GM12878 (cell line): ENCODE results near the gene ZNF331. TPM values are rescaled to one million over a fixed set of nuclear protein-coding genes. Genes with fewer than 3 reads are reported as not detected.

Experiments
- ATAC-seq: fragments of 200-7000 bp; cut with Tn5 transposase; 3 replicates; pipeline ENCODE4 v1.9.1; 2020; ENCODE audit warnings: mild to moderate bottlenecking, moderate library complexity
- BruUV-seq: library from RNA; stranded (reverse); fragments of 400-500 nt; replicated peaks from 2 replicates; lab custom pipeline; 2021; lab: Mats Ljungman, UMichigan
- CTCF ChIA-PET: fragments of 300-600 bp; sonication (Branson Sonifier 250); formaldehyde crosslinking; extraction: SDS; loops from one replicate; lab custom pipeline; 2021; ENCODE audit warnings: inconsistent platforms; lab: Yijun Ruan, JAX
- POLR2A ChIA-PET: fragments of 350-600 bp; formaldehyde crosslinking; extraction: SDS; loops from one replicate; lab custom pipeline; 2021; ENCODE audit warnings: inconsistent platforms; lab: Charles Lee
- RAD21 ChIA-PET: fragments of 300-600 bp; sonication (Branson Sonifier 250); formaldehyde crosslinking; loops from one replicate; lab custom pipeline; 2023; ENCODE audit warnings: antibody characterized with exemption; ENCODE audit not compliant: unreplicated experiment; lab: Charles Lee
- SMC1A ChIA-PET: fragments of 300-600 bp; sonication (Branson Sonifier 250); formaldehyde crosslinking; loops from one replicate; lab custom pipeline; 2023; ENCODE audit not compliant: unreplicated experiment, uncharacterized antibody; lab: Charles Lee
- DNase-seq: peaks from one replicate; pipeline ENCODE4 v3.0.0-alpha.2; 2011; ENCODE audit warnings: low read depth, low spot score
- FAIRE-seq: peaks from 3 replicates; lab custom pipeline; 2011; peaks lifted over from hg19 to GRCh38; lab: Jason Lieb, UNC
- H2AFZ ChIP-seq: 2 replicates; pipeline ENCODE4 v1.6.0; 2011; ENCODE audit warnings: low read depth, low read length, control low read depth; ENCODE audit not compliant: control insufficient read depth
- H3K27ac ChIP-seq: 2 replicates; pipeline ENCODE4 v1.5.1; 2011; ENCODE audit warnings: control low read depth; ENCODE audit not compliant: control insufficient read depth, insufficient read depth
- H3K27me3 ChIP-seq, 2 experiments: replicated peaks in 1 of 2; 2 replicates each; pipeline versions ENCODE4 v1.6.0 to v1.6.1; 2011; ENCODE audit warnings: low read length in 1 of 2; ENCODE audit not compliant: control insufficient read depth in 2 of 2, insufficient read depth in 2 of 2
- H3K36me3 ChIP-seq, 2 experiments: 2 replicates each; pipeline ENCODE4 v1.5.1; 2011; ENCODE audit warnings: low read length in 1 of 2; ENCODE audit not compliant: control insufficient read depth in 2 of 2, insufficient read depth in 2 of 2
- H3K4me1 ChIP-seq: 2 replicates; pipeline ENCODE4 v1.6.1; 2011; ENCODE audit warnings: mild to moderate bottlenecking, low read length, moderate library complexity, mixed read lengths; ENCODE audit not compliant: control insufficient read depth, insufficient read depth
- H3K4me2 ChIP-seq: 2 replicates; pipeline ENCODE4 v1.6.0; 2011; ENCODE audit warnings: control low read depth; ENCODE audit not compliant: control insufficient read depth, insufficient read depth
- H3K4me3 ChIP-seq: fragments of 200-600 bp; sonication (generic); 2 replicates; pipeline ENCODE4 v1.5.1; 2016
- H3K79me2 ChIP-seq: 2 replicates; pipeline ENCODE4 v1.6.0; 2011; ENCODE audit warnings: low read length; ENCODE audit not compliant: control insufficient read depth, insufficient read depth
- H3K9ac ChIP-seq: 2 replicates; pipeline ENCODE4 v1.8.0; 2011; ENCODE audit warnings: low read length, control low read depth, mixed read lengths; ENCODE audit not compliant: control insufficient read depth, insufficient read depth
- H3K9me3 ChIP-seq: replicated peaks from 3 replicates; pipeline ENCODE4 v1.5.1; 2011; ENCODE audit warnings: mild to moderate bottlenecking, low read length; ENCODE audit not compliant: control insufficient read depth, insufficient read depth
- H4K20me1 ChIP-seq: 2 replicates; pipeline ENCODE4 v1.6.0; 2011; ENCODE audit not compliant: control insufficient read depth, insufficient read depth
- BCL11A ChIP-seq: IDR thresholded peaks from 2 replicates; pipeline ENCODE4 v1.6.1; 2011; ENCODE audit warnings: low read depth, low read length
- EED ChIP-seq: sonication (generic); IDR thresholded peaks from 2 replicates; pipeline ENCODE4 v1.6.1; 2016; ENCODE audit warnings: antibody characterized with exemption, low read depth
- GABPA ChIP-seq: IDR thresholded peaks from 2 replicates; pipeline ENCODE4 v1.6.1; 2014; ENCODE audit warnings: antibody characterized with exemption, low read depth, mild to moderate bottlenecking, inconsistent platforms
- IRF3 ChIP-seq: fragments of 450-650 bp; IDR thresholded peaks from 2 replicates; pipeline ENCODE4 v1.6.1; 2014; ENCODE audit warnings: mild to moderate bottlenecking
- MLLT1 ChIP-seq: fragments of 450-650 bp; IDR thresholded peaks from 2 replicates; pipeline ENCODE4 v1.6.1; 2016; ENCODE audit warnings: mild to moderate bottlenecking
- MYB ChIP-seq: fragments of 150-350 bp; IDR thresholded peaks from 2 replicates; pipeline ENCODE4 v1.6.1; 2014; ENCODE audit warnings: mild to moderate bottlenecking, low read depth, low read length, borderline replicate concordance
- NFYA ChIP-seq: IDR thresholded peaks from 2 replicates; pipeline ENCODE4 v1.6.1; 2011; ENCODE audit warnings: low read depth, mild to moderate bottlenecking, low read length, improper control_type of control experiment, borderline replicate concordance
- RBBP5 ChIP-seq: fragments of 200-600 bp; sonication (generic); conservative IDR thresholded peaks from 2 replicates; pipeline ENCODE4 v1.6.1; 2016
- SMAD1 ChIP-seq: fragments of 450-650 bp; IDR thresholded peaks from 2 replicates; pipeline ENCODE4 v1.6.1; 2018; ENCODE audit warnings: mild to moderate bottlenecking, low read depth; ENCODE audit not compliant: partially characterized antibody
- SRF ChIP-seq, 2 experiments: IDR thresholded peaks; 2 replicates each; pipeline ENCODE4 v1.6.1; 2011; ENCODE audit warnings: low read depth in 2 of 2, low read length in 2 of 2, mild to moderate bottlenecking in 1 of 2, moderate library complexity in 1 of 2
- ZNF622 ChIP-seq: fragments of 450-650 bp; IDR thresholded peaks from 2 replicates; pipeline ENCODE4 v1.6.1; 2017; ENCODE audit warnings: mild to moderate bottlenecking, inconsistent platforms
- WGBS: methylation state at CpG from one replicate; pipeline ENCODE4 v1.1.6; 2016; ENCODE audit warnings: low lambda C conversion rate; ENCODE audit not compliant: insufficient replicate concordance, insufficient coverage; ENCODE audit errors: missing lambda C conversion rate; 5-methylcytosine and 5-hydroxymethylcytosine counted together
- in situ Hi-C: fragments of 300-500 bp; cut with MboI; formaldehyde crosslinking; loops from 9 replicates; pipeline ENCODE4 v1.14.3; 2018; ENCODE audit warnings: mixed read lengths
- intact Hi-C: fragments of 100-400 bp; cut with micrococcal nuclease; formaldehyde crosslinking; loops from one replicate; pipeline ENCODE4 v1.14.2; 2022; ENCODE audit not compliant: unreplicated experiment
- polyA plus RNA-seq, 11 experiments: library from polyadenylated mRNA; depleted of rRNA in 4 of 11; unstranded in 6 of 11; stranded (reverse) in 5 of 11; fragments of >200 nt; fragmentation: Nextera tagmentation in 4 of 11; fragmentation: Illumina TruSeq in 1 of 11; extraction: Ambion mirVana in 4 of 11; extraction: Trizol in 1 of 11; gene quantifications; 1 replicate in 1 of 11; 2 replicates in 10 of 11; pipeline versions ENCODE4 v1.2.1 to v1.2.3, GENCODE V29; 2011 to 2016; ENCODE audit warnings: inconsistent platforms in 2 of 11, missing spikeins in 2 of 11, low read depth in 1 of 11
- total RNA-seq, 4 experiments: library from RNA; depleted of rRNA in 3 of 4; stranded (reverse); fragments of >200 nt in 3 of 4; fragmentation: Illumina TruSeq in 1 of 4; extraction: Trizol in 1 of 4; gene quantifications; 2 replicates each; pipeline versions ENCODE4 v1.2.1 to v1.2.3, GENCODE V29; 2013 to 2021

The ZNF331 gene
- total and polyA plus RNA-seq, 10 of the 15 experiments (the other 5 are each of a cell fraction or from before 2014, with no cell fraction given): 2.6 to 11.5 (median 5.3) TPM

GRCh38 chr19:53606031-53606430, 68.1 kb downstream of the ZNF331 start:
- H3K27me3 ChIP-seq: no peaks in the 10 kb centered on the region
- WGBS: 53% methylated on average over 14 of the region's 15 CpGs
- H3K9me3 ChIP-seq: no peaks in the 10 kb centered on the region; the same call in 2 of the 3 replicates
- no peak for FAIRE-seq
- H3K36me3 ChIP-seq: no peaks in the 10 kb centered on the region
- DNase-seq: no peak
- no peak overlapping the region for H3K9ac ChIP-seq
- CTCF ChIA-PET: no interaction called here
- no peak overlapping the region for H3K4me2 ChIP-seq
- H3K27ac ChIP-seq: no peak overlapping the region
- RAD21 ChIA-PET: no interaction called here
- TF ChIP-seq MYB (no peak), BCL11A (no peak), ZNF622 (no peak), EED (no peak), IRF3 (no peak), GABPA (no peak), NFYA (no peak)
- TF ChIP-seq, all 136 proteins: peak for 0
- Histone ChIP-seq H3K4me1 (no peaks in the 10 kb centered on the region), H3K4me3 (no peak overlapping the region), H2AFZ (no peak overlapping the region), H3K79me2 (no peaks in the 10 kb centered on the region), H4K20me1 (no peaks in the 10 kb centered on the region)
- intact Hi-C loops (no loop called here), in situ Hi-C loops (no loop called here)
- SMC1A ChIA-PET: no interaction called here
- no TSS peak for BruUV-seq
- POLR2A ChIA-PET: no interaction called here
- no peak for ATAC-seq

GRCh38 chr19:53608381-53608780, 70.4 kb downstream of the ZNF331 start:
- DNase-seq (no peak), ATAC-seq (no peak)
- BruUV-seq: no TSS peak
- no peak overlapping the region for H3K4me3 ChIP-seq
- 57% methylated on average over 12 of the region's 12 CpGs for WGBS
- no peaks in the 10 kb centered on the region for H3K36me3 ChIP-seq
- no peak overlapping the region for H3K4me2 ChIP-seq
- no peak overlapping the region for H3K27ac ChIP-seq
- no peaks in the 10 kb centered on the region for H4K20me1 ChIP-seq
- H3K4me1 ChIP-seq: no peaks in the 10 kb centered on the region
- no peak overlapping the region for H2AFZ ChIP-seq
- in situ Hi-C loops (no loop called here), intact Hi-C loops (no loop called here)
- H3K79me2 ChIP-seq: no peaks in the 10 kb centered on the region
- SMC1A ChIA-PET: no interaction called here
- POLR2A ChIA-PET: no interaction called here
- no peaks in the 10 kb centered on the region for H3K27me3 ChIP-seq
- no peaks in the 10 kb centered on the region; the same call in 2 of the 3 replicates for H3K9me3 ChIP-seq
- CTCF ChIA-PET: no interaction called here
- no peak for TF ChIP-seq SMAD1
- TF ChIP-seq RBBP5: no peak
- TF ChIP-seq SRF (IDR thresholded peaks at IDR 0.05; ENCODE audit: low read depth in 2 of 2, low read length in 2 of 2): no peak
- no peak for TF ChIP-seq MLLT1
- TF ChIP-seq, all 136 proteins: peak for 0
- H3K9ac ChIP-seq: no peak overlapping the region
- FAIRE-seq: no peak
- RAD21 ChIA-PET: no interaction called here
